ENCODE data around the gene OR6B2.

GRCh38 chr2:240053173-240054155 is 23.2 kb upstream of the OR6B2 start, which contains the start of gene OR6B3:
- TF ChIP-seq CTCF (IDR thresholded peaks at IDR 0.05), result no peak
- no peak for TF ChIP-seq POLR2A (IDR thresholded peaks at IDR 0.05)
